GM21576 (cell line): Measurements from ENCODE around the gene EEF1AKMT4.

Experiments
- ATAC-seq: cut with Tn5 transposase; IDR thresholded peaks from one replicate; pipeline ENCODE4 v1.9.1; 2021; ENCODE audit warnings: mild to moderate bottlenecking, moderate library complexity; ENCODE audit not compliant: unreplicated experiment

The EEF1AKMT4 gene

DNA sequence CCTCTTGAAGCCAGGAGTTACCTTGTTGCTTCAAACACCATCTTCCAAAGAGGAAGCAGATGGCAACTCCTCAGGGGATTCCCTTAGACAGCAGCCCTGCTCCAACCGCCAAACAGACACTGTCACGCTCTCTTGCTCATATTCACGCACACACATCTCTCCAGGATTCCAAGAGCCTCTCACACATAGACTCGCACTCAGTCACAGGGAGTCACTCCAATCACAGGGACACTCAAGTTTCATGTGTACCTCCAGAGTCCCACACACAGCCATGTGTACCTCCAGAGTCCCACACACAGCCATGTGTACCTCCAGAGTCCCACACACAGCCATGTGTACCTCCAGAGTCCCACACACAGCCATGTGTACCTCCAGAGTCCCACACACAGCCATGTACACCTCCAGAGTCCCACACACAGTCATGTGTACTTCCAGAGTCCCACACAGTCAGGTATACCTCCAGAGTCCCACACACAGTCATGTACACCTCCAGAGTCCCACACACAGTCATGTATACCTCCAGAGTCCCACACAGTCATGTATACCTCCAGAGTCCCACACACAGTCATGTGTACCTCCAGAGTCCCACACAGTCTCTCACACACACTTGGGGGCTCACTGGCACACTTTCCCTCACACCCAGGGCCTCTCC, 14.0 kb upstream of the EEF1AKMT4 start:
- no peak for ATAC-seq

DNA sequence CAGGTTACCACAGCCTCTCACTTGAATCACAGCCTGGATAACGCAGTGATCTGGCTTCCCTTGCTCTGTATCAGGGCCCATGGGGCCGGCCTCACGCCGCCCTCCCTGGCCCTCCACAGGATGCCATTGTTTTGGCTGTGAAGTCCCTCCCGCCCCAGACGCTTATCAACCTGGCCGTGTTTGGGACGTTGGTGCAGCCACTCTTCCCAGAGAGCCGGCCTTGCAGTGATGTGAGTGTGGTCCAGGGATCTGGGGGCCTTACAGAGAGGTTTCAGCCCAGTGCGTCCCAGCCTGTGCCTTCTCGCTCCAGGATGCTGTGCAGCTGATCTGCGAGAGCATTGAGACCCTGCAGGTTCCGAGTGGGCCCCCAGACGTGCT, 13.4 kb upstream of the EEF1AKMT4 start:
- no peak for ATAC-seq

DNA sequence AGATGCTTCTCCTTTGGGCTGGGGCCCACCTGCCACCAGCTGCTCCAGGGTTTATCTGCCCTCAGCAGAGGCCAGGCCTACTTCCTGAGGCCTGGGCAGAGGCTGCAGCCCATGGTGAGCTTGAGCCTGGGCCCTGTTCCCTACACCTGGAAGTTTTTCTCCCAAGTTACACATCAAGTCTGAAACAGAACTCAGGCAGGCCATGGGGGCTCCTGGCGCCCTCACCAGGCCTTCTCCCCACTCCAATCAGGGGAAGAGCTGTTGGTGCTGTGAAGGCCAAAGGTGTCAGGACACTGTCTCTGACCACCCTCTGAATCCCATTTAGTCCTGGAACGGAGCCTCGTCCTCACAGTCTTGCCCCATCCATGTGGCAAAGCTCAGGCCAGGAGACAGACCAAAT, 12.8 kb upstream of the EEF1AKMT4 start:
- ATAC-seq, result no peak

DNA sequence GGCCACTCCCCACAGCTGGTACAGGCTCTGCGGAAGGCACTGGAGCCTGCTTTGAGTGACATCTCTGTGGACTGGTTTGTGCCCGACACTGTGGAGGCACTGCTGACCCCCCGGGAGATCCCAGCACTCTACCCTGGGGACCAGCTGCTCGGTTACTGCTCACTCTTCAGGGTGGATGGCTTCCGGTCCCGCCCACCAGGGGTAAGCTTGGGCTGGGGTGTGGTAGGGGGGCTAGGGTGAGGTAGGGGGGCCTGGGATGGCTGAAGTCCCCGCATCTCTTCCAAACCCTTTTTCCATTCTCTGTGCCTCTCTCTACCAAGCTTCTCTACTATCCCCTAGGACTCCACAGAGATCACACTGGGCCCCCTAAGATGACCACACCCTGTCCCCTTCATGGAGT, 12.3 kb upstream of the EEF1AKMT4 start:
- ATAC-seq, result no peak

DNA sequence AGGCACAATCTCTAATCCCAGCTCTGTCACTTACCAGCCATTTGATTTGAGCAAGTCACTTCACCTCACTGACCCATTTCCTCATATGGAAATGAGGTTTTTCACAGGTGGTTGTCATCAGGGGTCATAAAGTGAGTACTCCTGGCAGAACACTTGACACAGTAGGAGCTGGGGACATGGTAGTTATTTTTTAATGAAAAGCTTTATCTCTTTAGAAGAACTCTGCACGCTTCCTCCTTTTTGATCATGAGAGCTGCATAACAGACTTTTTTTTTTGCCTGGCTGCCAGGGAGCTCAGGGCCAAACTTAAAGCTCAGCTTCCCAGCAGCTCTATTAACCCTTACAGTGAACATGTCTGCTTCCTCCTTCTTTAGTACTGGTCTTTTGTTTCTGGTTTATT, 11.7 kb upstream of the EEF1AKMT4 start:
- no peak for ATAC-seq

DNA sequence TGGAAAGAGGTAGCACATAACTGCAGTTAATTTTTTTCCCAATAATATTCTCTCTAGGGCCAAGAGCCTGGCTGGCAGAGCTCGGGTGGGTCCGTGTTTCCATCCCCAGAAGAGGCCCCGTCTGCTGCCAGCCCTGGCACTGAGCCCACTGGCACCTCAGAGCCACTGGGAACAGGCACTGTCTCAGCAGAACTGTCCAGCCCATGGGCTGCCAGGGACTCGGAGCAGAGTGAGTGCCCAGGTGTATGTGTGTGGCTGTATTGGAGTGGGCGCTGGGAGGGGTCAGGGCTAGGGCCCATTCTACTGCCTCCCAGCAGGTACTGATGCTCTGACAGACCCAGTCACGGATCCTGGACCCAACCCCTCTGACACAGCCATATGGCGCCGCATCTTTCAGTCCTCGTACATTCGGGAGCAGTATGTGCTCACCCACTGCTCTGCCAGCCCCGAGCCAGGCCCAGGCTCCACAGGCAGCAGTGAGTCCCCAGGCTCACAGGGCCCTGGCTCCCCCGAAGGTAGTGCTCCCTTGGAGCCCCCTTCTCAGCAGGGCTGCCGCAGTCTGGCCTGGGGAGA, 11.1 kb upstream of the EEF1AKMT4 start:
- ATAC-seq, result no peak

DNA sequence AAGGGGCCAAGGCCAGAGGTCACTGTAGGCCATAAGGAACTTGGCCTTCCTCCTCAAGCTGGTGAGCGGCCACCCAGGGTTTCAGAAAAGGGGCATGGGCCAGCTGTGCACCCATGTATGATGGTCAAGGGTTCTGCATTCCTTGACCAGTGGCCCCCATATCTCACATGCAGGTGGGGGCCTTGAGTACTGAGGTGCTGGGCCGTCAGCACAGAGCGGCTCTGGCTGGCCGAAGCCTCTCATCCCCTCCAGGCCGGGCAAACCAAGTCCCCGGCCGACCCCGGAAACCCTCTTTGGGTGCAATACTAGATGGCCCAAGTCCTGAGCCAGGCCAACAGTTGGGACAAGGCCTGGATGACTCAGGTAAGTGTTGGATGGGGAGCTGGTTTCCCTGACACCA, 10.3 kb upstream of the EEF1AKMT4 start:
- ATAC-seq, result no peak

DNA sequence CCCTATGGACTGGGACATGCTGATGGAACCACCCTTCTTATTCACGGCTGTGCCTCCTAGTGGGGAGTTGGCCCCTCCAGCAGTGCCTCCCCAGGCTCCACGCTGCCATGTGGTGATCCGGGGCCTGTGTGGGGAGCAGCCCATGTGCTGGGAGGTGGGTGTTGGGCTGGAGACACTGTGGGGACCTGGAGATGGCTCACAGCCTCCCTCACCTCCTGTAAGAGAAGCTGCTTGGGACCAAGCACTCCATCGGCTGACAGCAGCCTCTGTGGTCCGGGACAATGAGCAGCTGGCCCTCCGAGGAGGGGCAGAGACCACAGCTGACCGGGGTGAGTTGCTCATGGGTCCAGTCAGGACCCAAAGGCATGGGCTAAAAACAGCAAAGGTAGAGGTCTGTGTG, 9.8 kb upstream of the EEF1AKMT4 start:
- no peak for ATAC-seq

DNA sequence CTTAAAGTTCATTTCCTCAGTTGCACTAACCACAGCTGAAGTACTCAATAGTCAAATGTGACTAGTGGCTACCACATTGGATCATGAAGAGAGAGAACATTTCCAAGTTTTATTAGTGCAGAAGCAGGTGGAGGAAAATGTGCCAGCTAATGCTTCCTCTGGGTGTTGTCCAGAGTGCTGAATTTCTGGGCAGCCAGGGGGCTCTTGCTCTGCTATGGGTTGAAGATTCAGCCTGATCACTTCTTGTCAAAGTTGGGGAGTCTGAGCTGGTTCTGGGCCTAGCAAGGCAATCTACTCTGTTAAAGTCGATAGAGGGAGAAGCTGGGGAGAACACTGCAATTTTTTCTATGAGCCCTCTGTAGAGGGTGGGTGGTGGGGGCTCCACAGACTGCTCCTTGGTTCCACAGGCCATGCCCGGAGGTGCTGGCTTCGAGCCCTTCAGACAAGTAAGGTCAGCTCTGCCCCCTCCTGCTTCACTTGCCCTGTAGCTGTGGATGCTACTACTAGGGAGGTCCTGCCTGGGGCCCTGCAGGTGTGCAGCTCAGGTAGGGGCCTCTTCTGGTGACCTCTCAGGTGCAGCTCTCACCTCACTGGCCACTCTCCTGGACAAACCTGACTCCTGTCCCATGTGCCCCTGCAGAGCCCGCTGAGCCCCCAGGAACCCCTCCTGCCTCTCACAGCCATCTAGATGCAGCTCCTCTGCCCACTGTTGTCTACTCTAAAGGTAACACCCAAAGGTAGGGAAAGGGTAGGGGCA, 8.9 kb upstream of the EEF1AKMT4 start:
- ATAC-seq, result no peak

DNA sequence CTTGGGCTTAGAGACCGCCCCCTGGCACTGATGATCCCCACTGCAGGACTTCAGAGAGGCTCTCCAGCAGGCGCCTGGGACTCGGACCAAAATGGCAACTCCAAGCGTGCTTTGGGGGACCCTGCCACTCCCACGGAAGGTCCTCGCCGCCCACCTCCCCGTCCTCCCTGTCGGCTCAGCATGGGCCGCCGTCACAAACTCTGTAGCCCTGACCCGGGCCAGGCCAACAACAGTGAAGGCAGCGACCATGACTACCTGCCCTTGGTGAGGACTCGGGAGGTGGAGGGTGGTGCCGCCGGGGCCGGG, 8.4 kb upstream of the EEF1AKMT4 start:
- ATAC-seq, result no peak

DNA sequence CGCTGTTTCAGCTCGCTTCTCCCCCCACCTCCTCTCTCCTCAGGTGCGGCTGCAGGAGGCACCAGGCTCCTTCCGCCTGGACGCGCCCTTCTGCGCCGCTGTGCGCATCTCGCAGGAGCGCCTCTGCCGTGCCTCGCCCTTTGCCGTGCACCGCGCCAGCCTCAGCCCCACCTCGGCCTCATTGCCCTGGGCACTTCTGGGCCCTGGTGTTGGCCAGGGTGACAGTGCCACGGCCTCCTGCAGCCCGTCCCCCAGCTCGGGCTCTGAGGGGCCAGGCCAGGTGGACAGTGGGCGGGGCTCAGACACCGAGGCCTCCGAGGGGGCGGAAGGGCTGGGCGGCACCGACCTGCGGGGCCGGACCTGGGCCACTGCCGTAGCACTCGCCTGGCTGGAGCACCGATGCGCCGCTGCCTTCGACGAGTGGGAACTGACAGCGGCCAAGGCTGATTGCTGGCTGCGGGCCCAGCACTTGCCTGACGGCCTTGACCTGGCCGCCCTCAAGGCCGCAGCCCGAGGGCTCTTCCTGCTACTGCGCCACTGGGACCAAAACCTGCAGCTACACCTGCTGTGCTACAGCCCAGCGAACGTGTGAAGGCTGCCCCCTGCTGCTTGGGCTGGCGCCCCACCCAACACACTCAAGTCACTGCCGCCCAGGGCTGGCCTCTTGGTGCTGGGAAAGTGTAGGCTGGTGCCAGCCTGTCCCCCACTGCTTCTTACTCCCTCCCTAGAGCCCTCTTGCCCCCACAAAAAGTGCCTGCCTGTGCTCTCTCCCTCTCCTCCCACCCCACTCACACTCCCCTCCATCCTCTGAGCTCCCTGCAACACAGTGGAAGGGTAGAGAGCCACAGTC, 7.8 kb upstream of the EEF1AKMT4 start:
- no peak for ATAC-seq

DNA sequence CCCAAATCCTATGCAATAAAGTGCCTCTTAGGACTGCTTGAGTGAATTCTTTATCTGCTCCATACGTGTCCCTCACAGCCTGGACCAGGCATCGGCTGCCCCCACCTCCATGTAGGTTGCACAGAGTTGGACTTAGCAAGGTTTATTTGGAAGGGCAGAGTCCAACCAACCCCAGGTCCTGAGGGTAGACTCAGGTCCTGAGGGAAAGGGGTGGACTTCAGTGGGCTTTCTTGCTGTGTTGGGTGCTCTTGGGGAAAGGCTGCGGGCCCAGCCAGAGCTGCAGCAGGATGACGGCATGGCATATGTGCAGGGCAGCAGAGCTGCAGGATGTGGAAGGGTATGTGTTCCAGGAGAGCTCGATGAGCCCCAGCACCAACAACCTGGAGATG, 7.2 kb upstream of the EEF1AKMT4 start:
- ATAC-seq, result no peak

DNA sequence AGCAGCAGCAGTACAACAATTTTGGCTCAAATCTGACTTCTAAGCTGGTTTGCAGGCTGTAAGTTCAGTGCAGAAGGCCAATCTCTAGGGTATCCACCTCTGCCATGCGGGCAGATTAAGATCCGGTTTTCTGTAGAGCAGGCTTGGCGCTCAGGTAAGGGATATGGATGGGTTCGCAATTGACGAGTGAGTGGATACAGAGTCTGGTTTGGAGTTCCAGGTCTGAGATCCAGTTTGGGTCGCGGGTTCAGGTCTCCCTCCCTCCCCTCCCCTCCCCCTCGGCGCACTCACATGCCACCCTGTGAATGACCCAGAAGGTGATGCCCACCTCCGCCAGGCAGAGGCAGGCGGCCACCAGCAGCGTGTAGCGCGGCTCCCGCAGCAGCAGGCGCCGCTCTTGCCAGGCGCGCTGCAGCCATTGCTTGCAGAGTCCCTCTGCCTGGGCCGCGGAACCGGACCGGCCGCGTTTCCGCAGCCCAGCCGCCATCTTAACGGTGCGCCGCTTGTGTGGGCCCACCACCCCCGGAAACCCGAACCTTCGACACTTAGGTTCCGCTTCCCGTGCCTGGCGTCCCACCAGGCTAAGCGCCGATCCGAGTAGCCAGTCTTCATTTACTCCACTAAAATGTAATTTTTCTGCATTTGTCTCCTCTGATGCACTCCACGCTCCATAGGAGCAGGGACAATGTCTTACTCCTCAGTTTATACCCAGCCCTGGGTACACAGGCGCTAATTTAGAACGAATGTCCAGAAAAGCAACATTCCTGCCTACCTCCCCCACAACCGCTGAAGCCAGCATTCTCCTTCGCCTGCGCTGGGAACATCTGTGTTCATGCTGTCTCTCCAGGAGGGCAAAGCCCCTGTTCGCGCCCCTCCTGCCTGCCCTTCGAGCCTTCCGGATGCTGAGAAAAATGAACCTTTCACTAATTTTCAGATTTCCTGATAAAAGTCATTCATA, 739 bp upstream of the EEF1AKMT4 start, which contains the start of gene ALG3:
TSS of gene ALG3 (minus strand) at position 509 of the 958 bp plus-strand sequence. CDS start at position 487, 22 bp downstream.
- peak; percentile 41 for ATAC-seq

DNA sequence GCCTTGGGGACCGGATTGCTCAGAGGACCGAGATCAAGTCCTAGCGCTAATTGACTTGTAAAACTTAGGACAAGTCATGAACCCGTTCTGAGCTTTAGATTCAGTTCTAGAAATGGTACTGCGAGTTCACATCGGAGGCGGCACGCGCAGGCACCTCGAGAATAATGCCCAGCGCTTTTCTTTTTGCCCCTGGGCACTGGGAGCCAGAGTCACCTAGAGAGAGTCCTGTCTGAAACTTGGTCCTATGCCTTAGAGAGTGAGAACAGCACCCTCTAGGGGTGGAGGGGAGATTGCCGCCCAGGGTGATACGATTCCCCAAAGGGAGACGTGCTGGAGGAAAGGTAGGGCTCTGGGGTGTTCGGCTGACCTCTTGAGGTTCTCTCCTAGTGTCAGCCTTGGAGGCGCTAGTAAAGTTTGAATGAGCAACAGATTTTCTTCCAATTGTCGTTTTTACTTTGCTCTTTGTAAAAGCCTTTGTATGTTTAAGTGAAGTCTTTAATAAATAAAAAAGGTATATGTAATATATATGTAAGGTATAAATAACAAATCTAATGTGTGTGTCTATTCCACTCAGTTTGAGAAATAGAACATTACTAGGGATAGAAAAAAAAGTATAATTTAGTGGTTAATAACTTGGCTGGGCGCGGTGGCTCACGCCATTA, 826 bp downstream of the EEF1AKMT4 start:
- peak; percentile 80 for ATAC-seq

DNA sequence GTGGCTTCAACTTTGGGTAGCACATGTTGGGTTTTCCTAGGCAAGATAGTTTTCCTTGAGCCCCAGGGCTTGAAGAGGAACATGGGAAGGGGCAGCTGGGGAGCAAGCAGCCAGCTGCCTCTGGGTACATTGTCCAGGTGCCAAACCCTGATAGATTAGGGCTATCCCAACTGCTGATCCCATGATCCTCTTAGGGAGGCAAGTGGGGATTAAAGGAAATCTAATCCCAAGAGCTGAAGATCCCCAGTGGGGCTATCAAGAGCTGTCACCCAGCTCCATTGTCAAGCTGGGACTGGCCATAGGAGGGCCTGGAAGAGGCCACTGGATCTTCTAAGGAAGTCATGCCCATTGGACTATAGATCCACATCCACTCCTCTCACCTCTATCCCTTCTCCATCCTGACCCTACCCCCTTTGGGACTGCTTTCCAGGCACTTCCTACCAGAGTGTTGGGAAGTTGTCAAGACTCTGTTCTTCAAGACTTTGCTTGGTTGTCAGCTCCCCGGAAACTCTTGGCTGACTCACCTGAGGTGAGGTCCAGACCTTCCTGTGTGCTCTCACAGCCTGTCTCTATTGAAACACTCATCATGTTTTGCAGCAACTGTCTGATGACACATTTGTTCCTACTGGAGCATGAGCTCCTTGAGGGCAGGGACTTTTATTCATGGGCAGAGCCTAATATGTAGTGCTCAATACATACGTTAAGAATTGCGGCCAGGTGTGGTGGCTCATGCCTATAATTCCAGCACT, 6.0 kb downstream of the EEF1AKMT4 start:
- ATAC-seq, result no peak

DNA sequence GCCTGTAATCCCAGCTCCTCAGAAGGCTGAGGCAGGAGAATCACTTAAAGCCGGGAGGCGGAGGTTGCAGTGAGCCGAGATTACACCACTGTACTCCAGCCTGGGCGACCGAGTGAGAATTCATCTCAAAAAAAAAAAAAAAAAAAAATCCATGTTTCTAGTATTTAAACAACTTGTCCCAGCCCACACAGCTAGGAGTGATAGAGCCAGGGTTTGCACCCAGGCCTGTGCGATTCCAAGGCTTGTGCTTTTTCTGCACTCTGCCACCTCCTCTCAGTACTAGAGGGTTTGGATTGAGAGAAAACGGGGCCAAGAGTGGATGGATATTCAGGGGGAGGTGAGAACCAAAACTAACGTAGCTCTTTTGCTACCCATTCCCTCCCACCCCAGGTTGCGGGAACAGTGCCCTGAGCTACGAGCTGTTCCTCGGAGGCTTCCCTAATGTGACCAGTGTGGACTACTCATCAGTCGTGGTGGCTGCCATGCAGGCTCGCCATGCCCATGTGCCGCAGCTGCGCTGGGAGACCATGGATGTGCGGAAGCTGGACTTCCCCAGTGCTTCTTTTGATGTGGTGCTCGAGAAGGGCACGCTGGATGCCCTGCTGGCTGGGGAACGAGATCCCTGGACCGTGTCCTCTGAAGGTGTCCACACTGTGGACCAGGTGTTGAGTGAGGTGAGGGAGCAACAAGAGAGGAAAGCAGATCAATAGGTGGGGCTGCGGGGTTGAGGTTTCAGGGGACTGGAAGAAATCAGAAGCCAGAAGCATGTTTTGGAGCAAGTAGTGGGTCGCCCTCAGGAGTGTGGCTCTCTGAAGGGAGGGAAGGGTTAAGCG, 7.8 kb downstream of the EEF1AKMT4 start:
- ATAC-seq, result no peak

DNA sequence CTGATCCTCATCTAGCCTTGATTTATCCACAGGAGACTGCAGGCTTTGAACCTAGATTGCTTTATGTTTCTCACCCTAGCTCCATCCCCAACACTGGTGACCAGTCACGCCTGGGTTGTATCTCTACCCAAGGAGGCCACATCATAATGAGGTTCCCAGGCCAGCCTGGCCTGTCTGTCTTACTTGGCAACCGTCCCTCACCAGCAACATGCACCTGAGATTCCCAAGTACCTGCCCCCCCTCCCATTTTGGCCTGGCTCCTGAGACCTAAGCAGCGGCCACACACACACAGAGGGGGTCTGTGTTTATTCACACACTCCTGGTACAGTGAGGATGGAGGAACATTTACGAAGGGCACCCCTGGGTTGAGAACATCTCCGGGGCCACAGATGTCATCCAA, 9.5 kb downstream of the EEF1AKMT4 start:
- no peak for ATAC-seq

DNA sequence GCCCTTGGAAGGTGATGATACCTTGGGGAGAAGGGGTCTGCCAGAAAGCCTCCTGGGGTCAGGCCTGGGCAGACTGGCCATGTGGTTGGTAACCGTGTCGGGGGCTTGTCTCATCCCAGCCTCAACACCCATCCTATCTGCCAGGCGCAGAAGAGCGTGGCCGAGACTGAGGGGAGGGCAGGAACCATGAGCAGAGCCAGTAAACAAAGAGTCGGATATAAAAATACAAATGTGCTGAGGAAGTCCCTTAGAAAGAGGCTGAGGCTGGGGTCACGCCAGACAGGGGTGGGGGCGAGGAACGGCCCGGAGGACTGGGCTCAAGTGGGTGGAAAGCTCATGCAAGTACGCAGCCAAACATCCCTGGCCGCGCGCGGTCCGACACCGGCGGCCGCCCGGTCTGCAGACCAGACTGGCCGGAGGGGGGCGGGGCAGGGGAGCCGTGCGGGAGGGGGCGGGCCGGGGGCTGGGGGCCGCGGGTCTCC, 10.0 kb downstream of the EEF1AKMT4 start:
- ATAC-seq, result no peak
